ENCODE measurements around the gene KCNH2.

DNA sequence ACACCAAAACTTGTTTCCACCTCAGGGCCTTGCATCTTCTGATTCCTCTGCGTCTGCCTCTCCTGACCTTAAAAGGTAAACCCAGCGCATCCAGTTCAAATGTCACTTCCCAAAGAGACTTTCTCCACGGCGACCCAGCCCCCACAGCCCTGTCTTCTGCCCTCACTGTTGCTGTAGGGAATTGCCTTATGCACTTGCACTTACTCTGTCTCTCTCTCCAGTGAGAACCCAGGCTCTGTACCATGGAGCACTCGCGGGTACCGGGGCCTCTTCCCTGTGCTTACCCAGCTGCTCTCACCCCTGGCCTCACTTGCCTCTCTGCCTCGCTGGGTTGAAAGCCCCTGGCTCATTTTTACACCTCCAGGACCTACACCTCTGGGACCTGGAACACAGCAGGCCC is 77.4 kb downstream of the KCNH2 start:
- TF ChIP-seq, protein P1, sequence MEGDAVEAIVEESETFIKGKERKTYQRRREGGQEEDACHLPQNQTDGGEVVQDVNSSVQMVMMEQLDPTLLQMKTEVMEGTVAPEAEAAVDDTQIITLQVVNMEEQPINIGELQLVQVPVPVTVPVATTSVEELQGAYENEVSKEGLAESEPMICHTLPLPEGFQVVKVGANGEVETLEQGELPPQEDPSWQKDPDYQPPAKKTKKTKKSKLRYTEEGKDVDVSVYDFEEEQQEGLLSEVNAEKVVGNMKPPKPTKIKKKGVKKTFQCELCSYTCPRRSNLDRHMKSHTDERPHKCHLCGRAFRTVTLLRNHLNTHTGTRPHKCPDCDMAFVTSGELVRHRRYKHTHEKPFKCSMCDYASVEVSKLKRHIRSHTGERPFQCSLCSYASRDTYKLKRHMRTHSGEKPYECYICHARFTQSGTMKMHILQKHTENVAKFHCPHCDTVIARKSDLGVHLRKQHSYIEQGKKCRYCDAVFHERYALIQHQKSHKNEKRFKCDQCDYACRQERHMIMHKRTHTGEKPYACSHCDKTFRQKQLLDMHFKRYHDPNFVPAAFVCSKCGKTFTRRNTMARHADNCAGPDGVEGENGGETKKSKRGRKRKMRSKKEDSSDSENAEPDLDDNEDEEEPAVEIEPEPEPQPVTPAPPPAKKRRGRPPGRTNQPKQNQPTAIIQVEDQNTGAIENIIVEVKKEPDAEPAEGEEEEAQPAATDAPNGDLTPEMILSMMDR (IDR thresholded peaks at IDR 0.05) = no peak
- TF ChIP-seq FOXJ3 (CRISPR knock-in tag; IDR thresholded peaks at IDR 0.05) (no peak), SMC3 (IDR thresholded peaks at IDR 0.05; ENCODE audit: low read depth, low read length) (no peak), YY1 (IDR thresholded peaks at IDR 0.05; ENCODE audit: low read depth) (no peak), EP300 (IDR thresholded peaks at IDR 0.05; ENCODE audit: borderline replicate concordance in 1 of 2, low read depth in 1 of 2, low read length in 1 of 2) (no peak), NFIC (IDR thresholded peaks at IDR 0.05; ENCODE audit: borderline replicate concordance) (no peak), JUND (IDR thresholded peaks at IDR 0.05) (no peak)
- TF ChIP-seq, protein P2, sequence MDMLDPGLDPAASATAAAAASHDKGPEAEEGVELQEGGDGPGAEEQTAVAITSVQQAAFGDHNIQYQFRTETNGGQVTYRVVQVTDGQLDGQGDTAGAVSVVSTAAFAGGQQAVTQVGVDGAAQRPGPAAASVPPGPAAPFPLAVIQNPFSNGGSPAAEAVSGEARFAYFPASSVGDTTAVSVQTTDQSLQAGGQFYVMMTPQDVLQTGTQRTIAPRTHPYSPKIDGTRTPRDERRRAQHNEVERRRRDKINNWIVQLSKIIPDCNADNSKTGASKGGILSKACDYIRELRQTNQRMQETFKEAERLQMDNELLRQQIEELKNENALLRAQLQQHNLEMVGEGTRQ (IDR thresholded peaks at IDR 0.05; ENCODE audit: borderline replicate concordance, low read depth, low read length) = no peak
